Measurements from ENCODE around the gene FOXS1. TPM values are rescaled to one million over a fixed set of nuclear protein-coding genes. Genes with fewer than 3 reads are reported as not detected.

FOXS1 gene
- total RNA-seq, 1 donor from 2014 or later = not detected

DNA sequence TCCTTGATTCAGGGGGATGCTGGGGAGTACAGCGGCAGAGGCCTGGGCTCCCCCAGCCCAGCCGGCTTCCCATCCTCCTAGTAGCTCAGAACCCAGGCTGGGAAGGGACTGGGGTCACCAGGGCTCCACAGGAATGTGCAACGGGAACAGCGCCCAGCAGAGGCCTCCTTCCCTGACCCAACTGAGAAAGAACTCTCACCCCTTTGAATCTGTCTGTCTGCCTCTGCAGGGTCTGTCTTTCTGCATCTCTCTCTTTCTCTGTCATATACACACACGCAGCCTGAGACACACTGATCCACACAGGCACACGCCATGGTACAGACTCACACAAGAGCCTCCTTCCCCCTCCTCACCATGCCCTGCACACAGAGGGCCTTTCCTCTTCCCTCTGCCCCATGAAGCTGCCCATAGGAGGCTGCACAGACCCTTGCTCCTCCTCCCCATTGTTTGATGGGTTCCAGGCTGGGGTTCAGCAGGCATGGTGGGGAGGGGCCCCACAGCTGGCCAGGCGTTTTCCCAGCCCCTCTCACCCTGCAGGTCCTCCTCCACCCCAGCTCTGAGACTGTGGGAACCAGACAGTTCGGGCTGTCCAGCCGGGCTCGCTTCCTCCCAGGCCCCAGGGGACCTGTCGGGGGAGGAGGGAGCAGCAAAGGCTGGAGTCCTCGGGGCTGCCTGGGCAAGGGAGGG is 2.8 kb downstream of the FOXS1 start:
- Histone ChIP-seq H3K9me3 (ENCODE audit: low read depth) (no peaks in the 10 kb centered on the region), H3K4me3 (no peak overlapping the region), H3K27me3 (peaks cover 4% of the 10 kb centered on the region), H3K4me1 (peaks cover 49% of the 10 kb centered on the region), H3K36me3 (no peaks in the 10 kb centered on the region), H3K4me2 (peak overlapping the region; percentile 39), H3K79me2 (ENCODE audit: low read depth) (no peaks in the 10 kb centered on the region), H2AFZ (replicated peaks) (peak overlapping the region; percentile 85), H3F3A (ENCODE audit: low read depth) (peaks cover 11% of the 10 kb centered on the region), H4K20me1 (ENCODE audit: low read depth) (no peaks in the 10 kb centered on the region), H3K27ac (no peak overlapping the region), H3K9ac (no peak overlapping the region)
- H3K27ac Mint-ChIP-seq = peak overlapping the region; percentile 95
- H3K36me3 Mint-ChIP-seq = no peaks in the 10 kb centered on the region
- TF ChIP-seq EZH2 (IDR thresholded peaks at IDR 0.05) = no peak
- TF ChIP-seq, protein P1, sequence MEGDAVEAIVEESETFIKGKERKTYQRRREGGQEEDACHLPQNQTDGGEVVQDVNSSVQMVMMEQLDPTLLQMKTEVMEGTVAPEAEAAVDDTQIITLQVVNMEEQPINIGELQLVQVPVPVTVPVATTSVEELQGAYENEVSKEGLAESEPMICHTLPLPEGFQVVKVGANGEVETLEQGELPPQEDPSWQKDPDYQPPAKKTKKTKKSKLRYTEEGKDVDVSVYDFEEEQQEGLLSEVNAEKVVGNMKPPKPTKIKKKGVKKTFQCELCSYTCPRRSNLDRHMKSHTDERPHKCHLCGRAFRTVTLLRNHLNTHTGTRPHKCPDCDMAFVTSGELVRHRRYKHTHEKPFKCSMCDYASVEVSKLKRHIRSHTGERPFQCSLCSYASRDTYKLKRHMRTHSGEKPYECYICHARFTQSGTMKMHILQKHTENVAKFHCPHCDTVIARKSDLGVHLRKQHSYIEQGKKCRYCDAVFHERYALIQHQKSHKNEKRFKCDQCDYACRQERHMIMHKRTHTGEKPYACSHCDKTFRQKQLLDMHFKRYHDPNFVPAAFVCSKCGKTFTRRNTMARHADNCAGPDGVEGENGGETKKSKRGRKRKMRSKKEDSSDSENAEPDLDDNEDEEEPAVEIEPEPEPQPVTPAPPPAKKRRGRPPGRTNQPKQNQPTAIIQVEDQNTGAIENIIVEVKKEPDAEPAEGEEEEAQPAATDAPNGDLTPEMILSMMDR (IDR thresholded peaks at IDR 0.05) = no peak
- TF ChIP-seq EZH2phosphoT487 (IDR thresholded peaks at IDR 0.05) = no peak
- no peaks in the 10 kb centered on the region for H3K9me3 Mint-ChIP-seq
- H3K27me3 Mint-ChIP-seq (ENCODE audit: insufficient read depth, low read depth) = peaks cover 9% of the 10 kb centered on the region
- H3K4me3 Mint-ChIP-seq = no peak overlapping the region
- DNase-seq (ENCODE audit: low spot score) = peak; percentile 47
- H3K4me1 Mint-ChIP-seq = peaks cover 24% of the 10 kb centered on the region

DNA sequence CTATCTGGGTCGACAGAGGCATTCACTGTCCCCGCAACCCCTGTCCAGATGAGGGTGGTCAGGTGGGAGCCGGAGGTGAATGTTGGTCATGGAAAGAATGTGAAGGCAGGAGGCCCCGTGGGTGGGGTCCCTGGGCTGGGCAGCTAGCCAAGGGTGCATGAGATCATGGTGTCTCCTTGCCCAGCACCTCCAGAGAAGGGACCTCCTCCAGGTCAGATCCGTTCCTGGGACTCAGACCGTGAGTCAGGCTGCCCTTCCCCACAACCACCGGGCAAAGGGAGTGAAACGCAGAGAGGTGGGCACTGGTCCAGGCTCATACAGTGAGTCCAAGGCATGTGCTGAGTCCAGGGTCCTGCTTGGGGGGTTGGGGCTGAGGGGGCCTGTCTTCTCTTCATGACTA is 3.5 kb downstream of the FOXS1 start:
- H3K27me3 ChIP-seq = no peaks in the 10 kb centered on the region
- no peaks in the 10 kb centered on the region for H3K79me2 ChIP-seq (ENCODE audit: low read depth)
- peaks cover 18% of the 10 kb centered on the region for H3F3A ChIP-seq (ENCODE audit: low read depth)
- Mint-ChIP-seq H3K27ac (no peak overlapping the region), H3K36me3 (no peaks in the 10 kb centered on the region), H3K4me3 (no peak overlapping the region), H3K9me3 (no peaks in the 10 kb centered on the region), H3K4me1 (peaks cover 24% of the 10 kb centered on the region), H3K27me3 (ENCODE audit: insufficient read depth, low read depth) (peaks cover 9% of the 10 kb centered on the region)
- H3K4me2 ChIP-seq = no peak overlapping the region
- H4K20me1 ChIP-seq (ENCODE audit: low read depth) = no peaks in the 10 kb centered on the region
- no peaks in the 10 kb centered on the region for H3K9me3 ChIP-seq (ENCODE audit: low read depth)
- no peak overlapping the region for H2AFZ ChIP-seq (replicated peaks)
- peaks cover 55% of the 10 kb centered on the region for H3K4me1 ChIP-seq
- H3K9ac ChIP-seq = no peak overlapping the region
- no peaks in the 10 kb centered on the region for H3K36me3 ChIP-seq
- DNase-seq (ENCODE audit: low spot score) = no peak
- no peak overlapping the region for H3K4me3 ChIP-seq
- TF ChIP-seq EZH2phosphoT487 (IDR thresholded peaks at IDR 0.05) = no peak
- TF ChIP-seq, protein P1 (IDR thresholded peaks at IDR 0.05) = no peak
- TF ChIP-seq EZH2 (IDR thresholded peaks at IDR 0.05) = no peak
- no peak overlapping the region for H3K27ac ChIP-seq

DNA sequence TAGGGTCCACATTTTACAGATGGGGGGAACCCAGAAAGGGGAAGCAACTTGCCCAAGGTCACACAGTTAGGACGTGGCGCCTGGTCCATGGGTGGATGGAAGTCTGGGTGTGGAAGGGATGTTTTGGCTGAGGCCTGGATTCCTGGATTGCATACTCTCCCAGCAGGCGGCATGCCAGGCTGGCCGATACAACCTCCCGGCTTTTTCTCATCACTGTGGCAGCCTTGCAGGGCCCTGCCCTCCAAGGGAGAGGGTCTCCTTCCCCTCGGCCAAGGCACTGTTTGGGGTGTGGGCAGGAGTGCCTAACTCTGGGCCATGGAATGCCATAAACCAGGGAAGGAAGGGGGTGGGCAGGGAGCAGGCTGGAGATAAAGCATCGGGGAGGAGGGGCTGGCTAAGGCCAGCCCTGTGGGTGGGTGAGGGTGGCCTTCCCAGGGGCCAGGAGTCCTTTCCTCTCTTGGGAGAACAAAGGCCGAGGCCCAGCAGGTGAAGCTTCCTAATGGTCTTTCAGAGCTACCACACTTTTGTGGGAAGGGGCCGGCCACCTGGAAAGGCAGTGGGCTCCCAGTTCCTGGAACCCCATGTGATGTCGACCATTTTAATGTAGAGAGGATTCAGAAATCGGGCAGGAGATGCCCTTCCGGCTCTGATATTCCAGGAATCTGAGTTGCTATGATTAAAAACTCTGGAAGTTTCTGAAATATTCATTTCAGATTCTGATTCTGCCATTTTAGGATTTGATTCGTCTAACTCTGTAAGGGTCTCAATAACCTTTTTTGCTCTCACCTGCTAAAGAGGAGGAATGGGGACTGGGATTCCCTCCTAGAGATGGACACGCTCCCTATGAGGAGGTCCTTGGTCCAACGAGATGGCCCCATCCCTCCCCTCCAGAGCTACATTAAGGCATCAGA is 4.2 kb downstream of the FOXS1 start:
- H3K9me3 ChIP-seq (ENCODE audit: low read depth) = no peaks in the 10 kb centered on the region
- H3K79me2 ChIP-seq (ENCODE audit: low read depth) = no peaks in the 10 kb centered on the region
- H3K27ac ChIP-seq = no peak overlapping the region
- DNase-seq (ENCODE audit: low spot score) = no peak
- H3K4me1 ChIP-seq = peaks cover 55% of the 10 kb centered on the region
- no peaks in the 10 kb centered on the region for H3K27me3 ChIP-seq
- TF ChIP-seq, protein P1 (IDR thresholded peaks at IDR 0.05) = no peak
- TF ChIP-seq EZH2phosphoT487 (IDR thresholded peaks at IDR 0.05) = no peak
- no peak for TF ChIP-seq EZH2 (IDR thresholded peaks at IDR 0.05)
- Mint-ChIP-seq H3K4me1 (peaks cover 28% of the 10 kb centered on the region), H3K27me3 (ENCODE audit: insufficient read depth, low read depth) (peaks cover 9% of the 10 kb centered on the region), H3K36me3 (no peaks in the 10 kb centered on the region), H3K9me3 (no peaks in the 10 kb centered on the region), H3K4me3 (no peak overlapping the region), H3K27ac (no peak overlapping the region)
- no peak overlapping the region for H3K9ac ChIP-seq
- H4K20me1 ChIP-seq (ENCODE audit: low read depth) = no peaks in the 10 kb centered on the region
- no peak overlapping the region for H3K4me3 ChIP-seq
- H3K4me2 ChIP-seq = no peak overlapping the region
- peaks cover 17% of the 10 kb centered on the region for H3F3A ChIP-seq (ENCODE audit: low read depth)
- H2AFZ ChIP-seq (replicated peaks) = no peak overlapping the region
- no peaks in the 10 kb centered on the region for H3K36me3 ChIP-seq

All from neural progenitor cell (in vitro differentiated cells).